HG03460 (cell line): ENCODE measurements around the gene SLC4A1.
A peak's percentile ranks its signal among the peaks of the same experiment; 100 is the strongest.

Experiments
- ATAC-seq: cut with Tn5 transposase; IDR thresholded peaks from one replicate; pipeline ENCODE4 v1.9.1; 2021; ENCODE audit not compliant: unreplicated experiment

SLC4A1 gene

DNA sequence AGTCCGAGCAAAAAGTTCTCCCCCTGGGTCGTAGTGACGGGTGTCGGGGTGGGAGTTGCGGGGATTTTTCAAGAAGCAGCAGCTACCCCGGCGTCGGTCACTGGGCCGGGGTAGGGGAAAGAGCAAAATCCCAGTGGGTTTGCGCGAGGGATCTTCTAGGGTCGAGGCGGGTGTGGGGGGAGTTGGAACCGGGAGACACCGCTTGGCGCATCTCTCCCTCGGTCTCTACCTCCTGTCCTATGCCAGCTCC lies 46.1 kb downstream of the SLC4A1 start:
- ATAC-seq: no peak

DNA sequence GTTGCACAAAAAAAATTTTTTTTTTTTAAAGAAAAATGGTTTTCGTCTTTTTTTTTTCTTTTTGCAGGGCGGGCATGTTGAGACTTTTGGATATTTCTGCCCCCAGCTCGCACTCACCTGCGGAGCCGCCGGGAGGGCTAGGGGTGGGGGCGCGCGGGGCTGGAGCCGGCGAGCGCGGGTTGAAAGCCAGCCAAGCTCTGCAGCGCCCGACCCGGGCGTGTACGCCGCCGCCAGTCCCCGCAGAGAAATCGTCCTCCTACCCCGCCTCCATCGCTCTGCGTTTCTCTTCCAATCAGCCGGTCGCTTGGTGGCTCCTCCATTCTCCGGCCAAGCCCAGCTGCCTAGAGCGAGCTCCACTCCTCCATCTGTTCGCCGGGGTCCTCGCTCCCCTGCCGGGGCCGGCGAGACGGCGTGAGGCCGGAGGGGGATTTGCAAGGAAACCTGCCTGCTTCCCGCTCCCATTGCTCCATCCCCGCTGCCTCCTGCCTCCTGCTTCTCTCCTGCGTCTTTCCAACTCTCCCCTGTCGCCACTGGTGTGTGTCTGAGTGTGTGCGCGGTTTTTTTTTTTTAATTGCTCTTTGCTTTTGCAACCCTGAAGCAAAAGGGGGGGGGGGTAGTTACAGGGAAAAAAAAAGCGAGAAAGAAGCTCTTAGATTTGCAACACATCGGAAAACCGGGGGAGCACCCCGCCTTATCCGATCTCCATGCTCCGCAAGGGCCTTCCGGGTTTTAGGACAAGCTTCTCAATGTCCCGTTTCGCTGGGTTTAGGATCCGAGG lies 46.7 kb downstream of the SLC4A1 start:
- ATAC-seq: no peak

DNA sequence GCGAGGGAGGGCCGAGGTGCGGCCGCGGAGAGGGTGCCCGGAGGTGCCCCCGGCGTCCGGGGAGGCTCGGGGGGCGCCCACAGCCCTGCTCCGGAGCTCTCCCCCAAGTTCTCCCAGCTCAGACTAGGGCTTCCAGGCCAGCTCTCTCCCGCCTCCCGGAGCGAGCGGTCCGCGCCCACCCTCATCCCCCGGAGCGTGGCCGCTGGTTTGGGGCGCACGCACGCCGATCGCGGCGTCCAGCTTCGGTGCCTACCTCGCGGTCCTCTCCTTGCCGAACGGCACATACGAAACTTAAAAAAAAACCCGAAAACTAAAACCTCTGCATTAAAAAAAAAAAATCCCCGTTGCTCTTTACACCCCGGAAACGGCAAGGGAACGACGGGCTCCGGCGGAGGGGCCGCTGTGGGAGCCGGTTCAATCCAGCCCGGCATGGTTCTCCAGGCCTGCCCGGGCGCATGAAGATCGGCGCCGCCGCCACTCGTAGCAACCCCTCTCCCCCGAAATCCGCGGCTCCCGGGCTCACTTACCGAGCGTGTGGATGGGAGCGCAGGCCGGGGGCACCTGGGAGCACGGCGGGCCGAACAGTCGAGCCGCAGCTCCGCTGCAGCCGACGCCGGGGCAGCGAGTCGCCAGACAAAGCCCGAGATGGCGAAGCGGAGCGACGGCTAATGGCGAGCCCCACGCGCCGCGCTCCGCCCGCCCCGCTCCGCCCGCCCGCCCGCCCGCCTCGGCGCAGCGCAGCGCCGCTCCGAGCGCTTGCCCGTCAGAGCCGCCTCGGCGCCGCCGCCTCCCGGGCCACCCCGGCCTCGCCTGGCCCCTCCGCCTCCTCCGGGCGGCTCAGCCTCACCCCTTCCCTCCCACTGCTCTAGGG lies 47.5 kb downstream of the SLC4A1 start:
- ATAC-seq: no peak

GRCh38 chr17:44219616-44220212 lies 48.2 kb downstream of the SLC4A1 start, which contains the start of gene UBTF:
UBTF (minus strand) TSS chr17:44219675; CDS start chr17:44218229, 1,446 bp downstream.
- peak; percentile 8 for ATAC-seq

DNA sequence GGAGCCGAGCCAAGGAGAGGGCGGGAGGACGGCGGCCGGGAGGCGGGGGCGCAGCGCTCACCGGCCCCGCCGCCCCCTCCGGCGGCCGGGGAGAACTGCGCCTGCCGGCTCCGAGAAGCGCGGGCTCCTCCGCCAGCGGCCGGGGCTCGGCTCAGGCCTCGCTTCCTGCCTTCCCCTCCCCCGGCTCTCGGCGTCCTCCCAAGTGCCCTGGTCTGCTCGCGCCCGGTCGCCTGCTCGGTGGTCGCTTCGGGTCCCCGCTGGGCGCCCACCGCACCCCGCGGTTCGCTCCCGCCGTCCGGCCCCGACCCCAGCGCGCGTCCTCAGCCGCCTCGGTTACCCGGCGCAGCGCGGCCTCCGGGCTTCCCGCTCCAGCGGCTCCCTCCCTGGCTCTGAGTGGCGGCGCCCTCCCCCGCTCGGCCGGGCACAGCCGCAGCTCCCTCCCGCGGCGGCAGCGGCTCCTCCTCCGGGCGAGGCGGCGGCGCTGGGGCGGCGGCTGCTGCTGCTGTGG lies 48.8 kb downstream of the SLC4A1 start:
- ATAC-seq: peak; percentile 40

DNA sequence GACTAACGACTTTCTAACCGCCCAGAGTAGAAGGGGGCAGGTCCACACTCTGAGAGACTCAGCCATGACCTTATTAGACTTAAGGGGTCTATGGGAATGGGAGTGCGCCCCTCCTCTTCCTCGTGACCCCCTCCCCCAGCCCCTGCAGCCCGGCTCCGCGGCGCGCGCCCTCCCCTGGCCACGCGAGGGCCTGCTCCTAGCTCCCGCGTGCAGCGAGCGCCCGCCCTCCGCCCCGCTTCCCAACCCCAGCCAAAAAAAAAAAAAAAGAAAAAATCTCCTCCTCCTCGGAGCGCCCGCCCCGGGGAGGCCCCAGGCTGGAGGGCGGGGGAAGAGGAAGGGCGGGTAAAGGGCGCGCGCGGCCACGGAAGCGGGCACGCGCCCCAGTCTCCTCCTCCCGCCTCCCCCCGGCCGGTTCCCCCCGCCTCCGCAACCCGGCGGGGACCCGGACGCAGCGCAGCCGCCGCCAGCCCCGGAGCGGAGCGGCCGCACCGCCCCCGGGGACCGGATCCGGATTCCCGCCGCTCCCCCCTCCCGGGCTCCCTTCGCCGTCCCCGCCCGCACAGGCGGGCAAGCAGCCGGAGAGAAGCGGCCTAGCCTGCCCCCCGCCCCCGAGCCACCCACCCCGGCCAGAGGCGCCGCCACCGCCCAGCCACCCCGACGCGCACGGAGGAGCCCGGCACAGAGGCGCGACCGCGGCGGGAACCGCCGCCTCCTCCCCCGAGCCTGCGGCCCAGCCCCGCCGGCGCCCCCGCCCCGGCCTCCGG lies 49.4 kb downstream of the SLC4A1 start:
- peak; percentile 22 for ATAC-seq

DNA sequence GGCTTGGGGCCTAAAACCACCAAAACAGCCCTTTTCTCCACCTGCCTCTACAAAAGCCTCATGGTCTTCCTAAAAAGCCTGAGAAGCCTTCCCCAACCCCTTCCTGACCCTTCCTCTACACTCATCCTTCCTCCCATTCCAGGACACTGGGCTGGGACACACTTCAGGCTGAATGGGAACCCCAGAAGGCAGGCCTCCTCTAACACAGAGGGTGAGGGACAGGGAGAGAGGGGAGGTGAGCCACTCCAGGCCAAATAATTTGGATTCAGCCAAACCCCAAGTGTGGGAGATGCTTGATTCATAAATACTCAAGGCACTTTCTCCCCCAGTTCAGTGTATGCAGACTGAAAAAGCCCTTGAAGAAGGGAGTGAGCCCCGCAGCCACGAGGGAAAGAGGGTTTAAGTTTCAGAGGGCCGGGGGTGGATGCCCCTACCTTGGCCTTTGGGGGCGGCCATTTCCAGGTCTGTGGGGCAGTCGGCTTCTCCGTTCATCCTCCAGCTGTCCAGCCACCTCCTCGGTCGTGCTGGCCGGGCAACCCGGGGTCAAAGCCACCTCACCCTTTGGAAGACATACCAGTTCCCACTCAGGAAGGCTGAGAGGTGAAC lies 50.1 kb downstream of the SLC4A1 start:
- peak; percentile 0 for ATAC-seq

DNA sequence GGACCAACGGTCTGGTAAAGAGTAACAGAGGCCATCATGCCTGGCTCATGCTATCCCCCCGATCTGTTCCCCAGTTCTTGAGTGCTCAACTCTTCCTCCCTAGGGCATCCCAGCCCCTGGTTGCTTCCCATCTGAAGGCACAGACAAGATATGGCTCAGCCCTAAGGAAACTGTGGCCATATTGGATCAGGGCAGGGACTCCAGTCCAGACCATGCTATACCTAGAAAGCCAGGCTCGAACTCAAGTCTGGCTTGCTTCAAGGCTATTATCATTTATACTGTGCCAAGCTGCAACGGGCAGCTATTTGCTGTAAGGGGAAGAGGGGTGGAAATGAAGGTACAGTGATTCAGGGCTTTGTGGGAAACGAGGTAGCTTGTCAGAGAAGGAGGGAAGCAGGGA lies 51.2 kb downstream of the SLC4A1 start:
- no peak for ATAC-seq

DNA sequence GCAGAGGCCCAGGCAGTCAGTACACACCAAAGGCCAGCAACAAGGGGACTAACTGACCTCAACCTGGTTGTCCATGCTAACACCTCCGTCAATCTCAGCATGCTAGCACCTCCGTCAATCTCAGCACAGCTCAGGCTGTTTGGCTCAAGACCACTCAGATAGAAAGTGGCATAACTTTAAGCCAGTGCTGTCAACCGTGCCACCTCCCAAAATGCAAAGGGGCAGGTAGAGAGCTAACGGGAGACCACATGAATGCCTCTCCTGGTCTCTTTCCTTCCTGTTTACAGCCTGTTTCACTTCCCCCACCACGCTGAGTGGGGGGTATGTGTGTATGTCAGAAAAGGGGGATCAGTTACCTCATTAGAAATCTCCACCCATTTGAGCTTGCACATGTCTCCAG lies 51.8 kb downstream of the SLC4A1 start:
- no peak for ATAC-seq

GRCh38 chr17:44214896-44215295 lies 53.0 kb downstream of the SLC4A1 start:
- ATAC-seq: no peak

- no peak for ATAC-seq
Observed at GRCh38 chr17:44214230-44214494, 53.8 kb downstream of the SLC4A1 start.

GRCh38 chr17:44213403-44214229 lies 54.3 kb downstream of the SLC4A1 start:
- no peak for ATAC-seq

- no peak for ATAC-seq
Observed at GRCh38 chr17:44212507-44213402, 55.2 kb downstream of the SLC4A1 start.

GRCh38 chr17:44211281-44212265 lies 56.4 kb downstream of the SLC4A1 start:
- ATAC-seq: no peak

DNA sequence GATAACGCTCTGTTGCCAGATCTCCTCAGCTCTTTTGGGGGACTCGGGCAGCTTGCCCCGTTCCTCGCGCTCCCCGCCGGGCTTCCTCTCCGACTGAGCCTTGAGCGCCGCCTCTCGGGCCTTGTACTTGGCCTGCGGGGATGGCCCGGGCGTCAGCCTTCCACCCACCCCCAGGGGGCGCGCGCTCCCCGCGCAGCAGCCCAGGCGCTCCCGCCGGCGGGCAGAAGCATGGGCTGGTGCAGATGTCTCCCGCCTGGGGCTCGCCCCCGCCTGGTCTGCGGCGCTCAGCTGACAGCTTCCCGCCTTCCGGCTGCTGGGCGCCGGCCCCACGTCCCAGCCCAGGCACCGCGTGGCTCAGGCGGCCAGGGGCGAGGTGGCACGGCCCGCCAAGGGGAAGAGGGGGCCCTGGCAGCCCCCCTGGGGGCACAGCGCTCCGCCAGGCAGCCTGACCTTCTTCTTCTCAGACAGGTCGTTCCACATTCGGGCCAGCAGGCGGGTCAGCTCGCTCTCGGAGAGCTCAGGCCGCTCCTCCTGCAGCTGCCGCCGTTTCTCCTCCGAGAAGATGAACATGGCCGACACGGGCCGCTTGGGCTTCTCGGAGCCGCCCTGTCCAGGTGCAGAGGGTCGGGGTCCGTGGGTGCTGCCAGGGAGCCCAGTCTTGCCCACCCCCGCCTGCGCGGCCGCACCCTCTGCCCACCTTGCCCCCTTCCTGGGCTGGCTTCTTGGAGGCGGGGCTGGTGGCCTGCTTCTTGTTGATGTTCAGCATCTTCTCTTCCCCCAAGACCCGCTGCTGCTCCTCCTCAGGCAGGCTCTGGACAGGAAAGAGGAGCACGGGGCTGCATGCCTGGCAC lies 57.4 kb downstream of the SLC4A1 start:
- peak; percentile 76 for ATAC-seq

- peak; percentile 21 for ATAC-seq
Observed at GRCh38 chr17:44209786-44210341, 58.1 kb downstream of the SLC4A1 start.

DNA sequence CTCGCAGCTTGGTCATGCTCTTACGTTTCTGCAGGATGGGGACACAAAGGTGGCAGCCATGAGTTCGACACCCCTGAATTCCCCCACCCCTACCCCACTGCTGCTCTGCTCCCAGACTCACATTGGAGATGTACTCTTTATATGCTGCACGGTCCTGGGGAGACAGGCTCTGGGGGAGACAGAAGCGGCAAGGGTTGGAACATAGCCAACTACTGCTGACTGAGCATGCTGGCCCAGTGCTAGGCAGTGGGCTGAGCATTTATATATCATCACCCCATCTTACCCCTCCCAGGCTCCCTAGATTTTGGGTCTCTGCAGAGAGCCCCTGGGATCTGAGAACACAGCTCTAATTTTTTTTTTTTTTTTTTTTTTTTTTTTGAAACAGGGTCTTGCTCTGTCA lies 60.2 kb downstream of the SLC4A1 start:
- no peak for ATAC-seq
